Liver (tissue), 9 donors: ENCODE measurements around the gene MICAL2. TPM values are rescaled to one million over a fixed set of nuclear protein-coding genes. Genes with fewer than 3 reads are reported as not detected.

ENCODE experiments used
- DNase-seq: peaks from one replicate; pipeline ENCODE4 v3.0.0-alpha.2; 2017; ENCODE audit warnings: low spot score
- H3K27ac ChIP-seq, 2 donors: one replicate each; pipeline ENCODE4 v1.7.0; 2013; ENCODE audit warnings: inconsistent platforms in 2 of 2, low read length in 2 of 2, control low read depth in 1 of 2, low read depth in 1 of 2, mild to moderate bottlenecking in 1 of 2
- H3K27me3 ChIP-seq, 4 donors: one replicate each; pipeline versions ENCODE4 v1.6.1 to v1.7.0; 2013; ENCODE audit warnings: low read length in 3 of 4, inconsistent platforms in 1 of 4, mild to moderate bottlenecking in 1 of 4, moderate library complexity in 1 of 4; ENCODE audit not compliant: control insufficient read depth in 4 of 4, insufficient read depth in 4 of 4
- H3K36me3 ChIP-seq, 4 donors: one replicate each; pipeline versions ENCODE4 v1.6.1 to v1.7.0; 2013; ENCODE audit warnings: low read length in 3 of 4, mild to moderate bottlenecking in 3 of 4, low read depth in 1 of 4, moderate library complexity in 1 of 4; ENCODE audit not compliant: control insufficient read depth in 4 of 4, insufficient read depth in 3 of 4
- H3K4me1 ChIP-seq, 4 donors: one replicate each; pipeline versions ENCODE4 v1.6.1 to v1.7.0; 2013; ENCODE audit warnings: low read length in 3 of 4, mild to moderate bottlenecking in 3 of 4, moderate library complexity in 1 of 4; ENCODE audit not compliant: control insufficient read depth in 4 of 4, insufficient read depth in 4 of 4
- H3K4me3 ChIP-seq, 3 donors: one replicate each; pipeline versions ENCODE4 v1.6.1 to v1.7.0; 2013; ENCODE audit warnings: low read length in 3 of 3, control low read depth in 1 of 3, low read depth in 1 of 3, mild to moderate bottlenecking in 1 of 3
- H3K9ac ChIP-seq, 2 donors: one replicate each; pipeline ENCODE4 v1.7.0; 2013; ENCODE audit warnings: low read length in 2 of 2, mild to moderate bottlenecking in 2 of 2, moderate library complexity in 2 of 2, control low read depth in 1 of 2, low read depth in 1 of 2
- H3K9me3 ChIP-seq, 4 donors: one replicate each; pipeline versions ENCODE4 v1.6.1 to v1.7.0; 2013; ENCODE audit warnings: low read length in 3 of 4; ENCODE audit not compliant: control insufficient read depth in 4 of 4
- EGR1 ChIP-seq, 2 donors: IDR thresholded peaks; 2 replicates each; pipeline ENCODE4 v1.6.1; 2016 to 2018; ENCODE audit warnings: antibody characterized with exemption in 2 of 2, low read depth in 2 of 2
- FOXA1 ChIP-seq: IDR thresholded peaks from 2 replicates; pipeline ENCODE4 v1.6.1; 2016; ENCODE audit warnings: antibody characterized with exemption
- GABPA ChIP-seq, 2 donors: IDR thresholded peaks in 1 of 2; conservative IDR thresholded peaks in 1 of 2; 2 replicates each; pipeline ENCODE4 v1.6.1; 2016; ENCODE audit warnings: antibody characterized with exemption in 2 of 2, mild to moderate bottlenecking in 1 of 2, moderate library complexity in 1 of 2
- HNF4A ChIP-seq, 2 donors: conservative IDR thresholded peaks; 2 replicates each; pipeline ENCODE4 v1.6.1; 2016; ENCODE audit warnings: antibody characterized with exemption in 2 of 2, mild to moderate bottlenecking in 2 of 2
- HNF4G ChIP-seq: IDR thresholded peaks from 2 replicates; pipeline ENCODE4 v1.6.1; 2016; ENCODE audit warnings: antibody characterized with exemption
- JUND ChIP-seq, 2 donors: IDR thresholded peaks; 2 replicates each; pipeline ENCODE4 v1.6.1; 2016; ENCODE audit warnings: antibody characterized with exemption in 2 of 2
- RAD21 ChIP-seq, 2 donors: IDR thresholded peaks; 2 replicates each; pipeline ENCODE4 v1.6.1; 2016; ENCODE audit warnings: antibody characterized with exemption in 2 of 2, mild to moderate bottlenecking in 2 of 2
- RXRA ChIP-seq, 2 donors: IDR thresholded peaks; 2 replicates each; pipeline ENCODE4 v1.6.1; 2017 to 2018; ENCODE audit warnings: antibody characterized with exemption in 2 of 2, mild to moderate bottlenecking in 1 of 2
- SP1 ChIP-seq: IDR thresholded peaks from 2 replicates; pipeline ENCODE4 v1.6.1; 2018; ENCODE audit warnings: antibody characterized with exemption, mild to moderate bottlenecking
- TAF1 ChIP-seq: conservative IDR thresholded peaks from 2 replicates; pipeline ENCODE4 v1.6.1; 2016; ENCODE audit warnings: antibody characterized with exemption, mild to moderate bottlenecking
- polyA plus RNA-seq, 2 donors: library from polyadenylated mRNA; stranded (reverse) in 1 of 2; unstranded in 1 of 2; fragments of 200-250 nt in 1 of 2; fragments of >200 nt in 1 of 2; fragmentation: Nextera tagmentation in 1 of 2; extraction: Ambion mirVana in 1 of 2; gene quantifications; one replicate each; pipeline versions ENCODE4 v1.2.1 to v1.2.3, GENCODE V29; 2013 to 2015
- total RNA-seq, 2 donors: library from RNA; depleted of rRNA; stranded (reverse); fragments of >200 nt; gene quantifications; one replicate each; pipeline ENCODE4 v1.2.3, GENCODE V29; 2014
- TF ChIP-seq, protein P1 (sequence below): IDR thresholded peaks from 2 replicates; pipeline ENCODE4 v1.6.1; 2016; ENCODE audit warnings: antibody characterized with exemption, mild to moderate bottlenecking
- TF ChIP-seq, protein P2 (sequence below): IDR thresholded peaks from 2 replicates; pipeline ENCODE4 v1.6.1; 2016; ENCODE audit warnings: antibody characterized with exemption
- TF ChIP-seq, protein P3 (sequence below): IDR thresholded peaks from 2 replicates; pipeline ENCODE4 v1.6.1; 2016; ENCODE audit warnings: antibody characterized with exemption
- TF ChIP-seq, protein P4 (sequence below): IDR thresholded peaks from 2 replicates; pipeline ENCODE4 v1.6.1; 2016; ENCODE audit warnings: antibody characterized with exemption
- donor health status: healthy.
- donor health status: healthy.
- donor health status: healthy.
- donor health status: healthy.
- donor health status: healthy.

Gene MICAL2
- total and polyA plus RNA-seq, 4 donors: 17.5 to 113 (median 42.9) TPM

DNA sequence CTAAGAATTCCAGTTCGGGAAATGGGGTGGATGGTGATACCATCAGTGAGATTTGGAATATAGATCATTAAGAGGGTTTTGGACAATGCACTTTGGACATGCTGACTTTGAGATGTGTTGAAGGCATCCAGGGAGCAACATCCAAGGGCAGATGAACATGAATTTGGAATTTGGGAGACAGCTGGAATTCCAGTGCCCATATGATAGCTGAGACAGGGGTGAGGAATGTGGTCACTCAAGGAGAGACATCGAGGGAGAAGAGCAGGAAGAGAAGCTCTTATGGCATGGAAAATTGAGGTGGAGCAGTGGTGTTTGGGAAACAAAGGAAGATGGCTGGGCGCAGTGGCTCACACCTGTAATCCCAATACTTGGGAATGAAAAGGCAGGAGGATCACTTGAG lies 11.8 kb upstream of the MICAL2 start (continued):
- TF ChIP-seq, protein P1, sequence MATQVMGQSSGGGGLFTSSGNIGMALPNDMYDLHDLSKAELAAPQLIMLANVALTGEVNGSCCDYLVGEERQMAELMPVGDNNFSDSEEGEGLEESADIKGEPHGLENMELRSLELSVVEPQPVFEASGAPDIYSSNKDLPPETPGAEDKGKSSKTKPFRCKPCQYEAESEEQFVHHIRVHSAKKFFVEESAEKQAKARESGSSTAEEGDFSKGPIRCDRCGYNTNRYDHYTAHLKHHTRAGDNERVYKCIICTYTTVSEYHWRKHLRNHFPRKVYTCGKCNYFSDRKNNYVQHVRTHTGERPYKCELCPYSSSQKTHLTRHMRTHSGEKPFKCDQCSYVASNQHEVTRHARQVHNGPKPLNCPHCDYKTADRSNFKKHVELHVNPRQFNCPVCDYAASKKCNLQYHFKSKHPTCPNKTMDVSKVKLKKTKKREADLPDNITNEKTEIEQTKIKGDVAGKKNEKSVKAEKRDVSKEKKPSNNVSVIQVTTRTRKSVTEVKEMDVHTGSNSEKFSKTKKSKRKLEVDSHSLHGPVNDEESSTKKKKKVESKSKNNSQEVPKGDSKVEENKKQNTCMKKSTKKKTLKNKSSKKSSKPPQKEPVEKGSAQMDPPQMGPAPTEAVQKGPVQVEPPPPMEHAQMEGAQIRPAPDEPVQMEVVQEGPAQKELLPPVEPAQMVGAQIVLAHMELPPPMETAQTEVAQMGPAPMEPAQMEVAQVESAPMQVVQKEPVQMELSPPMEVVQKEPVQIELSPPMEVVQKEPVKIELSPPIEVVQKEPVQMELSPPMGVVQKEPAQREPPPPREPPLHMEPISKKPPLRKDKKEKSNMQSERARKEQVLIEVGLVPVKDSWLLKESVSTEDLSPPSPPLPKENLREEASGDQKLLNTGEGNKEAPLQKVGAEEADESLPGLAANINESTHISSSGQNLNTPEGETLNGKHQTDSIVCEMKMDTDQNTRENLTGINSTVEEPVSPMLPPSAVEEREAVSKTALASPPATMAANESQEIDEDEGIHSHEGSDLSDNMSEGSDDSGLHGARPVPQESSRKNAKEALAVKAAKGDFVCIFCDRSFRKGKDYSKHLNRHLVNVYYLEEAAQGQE: no peak
- no peak for TF ChIP-seq SP1

DNA sequence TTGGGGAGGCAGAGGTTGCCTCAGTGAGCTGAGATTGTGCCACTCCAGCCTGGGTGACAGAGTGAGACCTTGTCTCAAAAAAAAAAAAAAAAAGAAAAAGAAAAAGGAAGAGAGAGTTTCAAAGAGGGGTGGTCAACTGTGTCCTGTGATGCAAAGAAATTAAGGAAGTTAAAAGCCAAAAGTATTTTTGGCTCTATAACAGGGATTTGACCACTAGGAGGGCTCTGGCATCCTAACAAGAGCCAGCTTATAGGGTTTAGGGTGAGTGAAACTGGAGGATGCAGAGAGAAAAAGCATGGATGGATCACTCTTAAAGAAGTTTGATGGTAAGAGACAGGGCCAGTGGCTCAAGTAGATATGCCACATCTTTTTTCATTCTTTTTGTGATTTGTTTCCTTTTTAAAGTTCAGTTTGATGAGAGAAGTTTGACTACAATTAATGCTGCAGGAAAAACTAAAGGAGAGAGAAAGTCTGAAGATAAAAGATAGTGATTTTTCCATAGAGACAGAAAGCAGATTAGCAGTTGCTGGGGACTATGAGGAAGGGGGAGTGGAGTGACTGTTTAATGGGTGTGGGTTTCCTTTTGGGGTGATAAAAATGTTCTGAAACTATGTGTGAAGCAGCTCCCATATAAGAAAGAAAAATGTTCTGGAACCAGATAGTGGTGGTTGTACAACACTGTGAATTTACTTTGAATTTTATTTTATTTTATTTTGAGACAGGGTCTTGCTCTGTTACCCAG lies 11.1 kb upstream of the MICAL2 start:
- Histone ChIP-seq H3K4me3 (no peak overlapping the region), H3K27me3 (no peaks in the 10 kb centered on the region), H3K9me3 (no peaks in the 10 kb centered on the region), H3K27ac (no peak overlapping the region), H3K36me3 (no peaks in the 10 kb centered on the region), H3K9ac (no peak overlapping the region), H3K4me1 (peaks cover 0 to 10% (median 5%) of the 10 kb centered on the region in 4 donors)
- no peak for DNase-seq
- TF ChIP-seq RAD21 (IDR thresholded peaks at IDR 0.05) (no peak), EGR1 (IDR thresholded peaks at IDR 0.05; ENCODE audit: low read depth in 2 of 2) (no peak), GABPA (IDR thresholded peaks at IDR 0.05 in 1 of 2, conservative IDR thresholded peaks at IDR 0.05 in 1 of 2) (no peak), RXRA (IDR thresholded peaks at IDR 0.05) (no peak), JUND (IDR thresholded peaks at IDR 0.05) (no peak), HNF4G (no peak), HNF4A (conservative IDR thresholded peaks at IDR 0.05) (no peak), TAF1 (no peak), FOXA1 (no peak)
- TF ChIP-seq, protein P2, sequence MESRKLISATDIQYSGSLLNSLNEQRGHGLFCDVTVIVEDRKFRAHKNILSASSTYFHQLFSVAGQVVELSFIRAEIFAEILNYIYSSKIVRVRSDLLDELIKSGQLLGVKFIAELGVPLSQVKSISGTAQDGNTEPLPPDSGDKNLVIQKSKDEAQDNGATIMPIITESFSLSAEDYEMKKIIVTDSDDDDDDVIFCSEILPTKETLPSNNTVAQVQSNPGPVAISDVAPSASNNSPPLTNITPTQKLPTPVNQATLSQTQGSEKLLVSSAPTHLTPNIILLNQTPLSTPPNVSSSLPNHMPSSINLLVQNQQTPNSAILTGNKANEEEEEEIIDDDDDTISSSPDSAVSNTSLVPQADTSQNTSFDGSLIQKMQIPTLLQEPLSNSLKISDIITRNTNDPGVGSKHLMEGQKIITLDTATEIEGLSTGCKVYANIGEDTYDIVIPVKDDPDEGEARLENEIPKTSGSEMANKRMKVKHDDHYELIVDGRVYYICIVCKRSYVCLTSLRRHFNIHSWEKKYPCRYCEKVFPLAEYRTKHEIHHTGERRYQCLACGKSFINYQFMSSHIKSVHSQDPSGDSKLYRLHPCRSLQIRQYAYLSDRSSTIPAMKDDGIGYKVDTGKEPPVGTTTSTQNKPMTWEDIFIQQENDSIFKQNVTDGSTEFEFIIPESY: no peak
- TF ChIP-seq, protein P3, sequence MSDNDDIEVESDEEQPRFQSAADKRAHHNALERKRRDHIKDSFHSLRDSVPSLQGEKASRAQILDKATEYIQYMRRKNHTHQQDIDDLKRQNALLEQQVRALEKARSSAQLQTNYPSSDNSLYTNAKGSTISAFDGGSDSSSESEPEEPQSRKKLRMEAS: no peak
- TF ChIP-seq, protein P1: no peak
- TF ChIP-seq, protein P4, sequence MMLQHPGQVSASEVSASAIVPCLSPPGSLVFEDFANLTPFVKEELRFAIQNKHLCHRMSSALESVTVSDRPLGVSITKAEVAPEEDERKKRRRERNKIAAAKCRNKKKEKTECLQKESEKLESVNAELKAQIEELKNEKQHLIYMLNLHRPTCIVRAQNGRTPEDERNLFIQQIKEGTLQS: no peak
